ENCODE results near the gene C16orf92.

DNA sequence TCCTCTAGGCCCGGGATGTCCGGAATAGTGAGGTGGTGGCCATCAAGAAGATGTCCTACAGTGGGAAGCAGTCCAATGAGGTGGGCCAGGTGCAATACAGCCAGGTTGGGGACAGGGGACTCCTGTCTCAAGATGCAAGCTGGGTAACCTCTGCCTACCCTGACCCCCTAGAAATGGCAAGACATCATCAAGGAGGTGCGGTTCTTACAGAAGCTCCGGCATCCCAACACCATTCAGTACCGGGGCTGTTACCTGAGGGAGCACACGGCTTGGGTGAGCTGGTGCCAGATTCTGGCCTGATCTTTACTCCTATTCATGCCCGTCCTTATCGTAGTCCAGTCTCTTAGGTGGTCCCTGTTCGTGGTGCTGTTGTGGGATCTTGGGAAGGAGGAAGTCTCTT is 44.9 kb upstream of the C16orf92 start:
- TF ChIP-seq, protein P1, sequence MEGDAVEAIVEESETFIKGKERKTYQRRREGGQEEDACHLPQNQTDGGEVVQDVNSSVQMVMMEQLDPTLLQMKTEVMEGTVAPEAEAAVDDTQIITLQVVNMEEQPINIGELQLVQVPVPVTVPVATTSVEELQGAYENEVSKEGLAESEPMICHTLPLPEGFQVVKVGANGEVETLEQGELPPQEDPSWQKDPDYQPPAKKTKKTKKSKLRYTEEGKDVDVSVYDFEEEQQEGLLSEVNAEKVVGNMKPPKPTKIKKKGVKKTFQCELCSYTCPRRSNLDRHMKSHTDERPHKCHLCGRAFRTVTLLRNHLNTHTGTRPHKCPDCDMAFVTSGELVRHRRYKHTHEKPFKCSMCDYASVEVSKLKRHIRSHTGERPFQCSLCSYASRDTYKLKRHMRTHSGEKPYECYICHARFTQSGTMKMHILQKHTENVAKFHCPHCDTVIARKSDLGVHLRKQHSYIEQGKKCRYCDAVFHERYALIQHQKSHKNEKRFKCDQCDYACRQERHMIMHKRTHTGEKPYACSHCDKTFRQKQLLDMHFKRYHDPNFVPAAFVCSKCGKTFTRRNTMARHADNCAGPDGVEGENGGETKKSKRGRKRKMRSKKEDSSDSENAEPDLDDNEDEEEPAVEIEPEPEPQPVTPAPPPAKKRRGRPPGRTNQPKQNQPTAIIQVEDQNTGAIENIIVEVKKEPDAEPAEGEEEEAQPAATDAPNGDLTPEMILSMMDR (IDR thresholded peaks at IDR 0.05) = no peak
- TF ChIP-seq ZFX (IDR thresholded peaks at IDR 0.05; ENCODE audit: borderline replicate concordance) = no peak
